GM18519 (cell line): ENCODE data around the gene ZNF620.
A peak's percentile ranks its signal among the peaks of the same experiment; 100 is the strongest.
"Not testable (repeated sequence)": the region's sequence is repeated elsewhere in the genome, so short reads cannot be mapped to it uniquely, and the experiment has no call there.

Experiments used
- ATAC-seq: cut with Tn5 transposase; IDR thresholded peaks from one replicate; pipeline ENCODE4 v1.9.1; 2021; ENCODE audit warnings: mild to moderate bottlenecking, moderate library complexity; ENCODE audit not compliant: unreplicated experiment, low FRiP score

Gene ZNF620

GRCh38 chr3:40505599-40506462 is at the start of gene ZNF620:
Gene ZNF620 (plus strand): TSS chr3:40506039. CDS start chr3:40506353, 314 bp downstream.
- peak; percentile 63 for ATAC-seq

- ATAC-seq: no peak
These were observed 49.4 kb upstream of the ZNF620 start for GRCh38 chr3:40456279-40456939.

GRCh38 chr3:40456940-40457823 is 48.7 kb upstream of the ZNF620 start, which contains the start of gene RPL14:
Gene RPL14 (plus strand): TSS chr3:40457339. CDS start chr3:40457472, 133 bp downstream.
- ATAC-seq: peak; percentile 50

GRCh38 chr3:40458473-40458872 is 47.4 kb upstream of the ZNF620 start:
- no peak for ATAC-seq

- ATAC-seq: not testable (repeated sequence)
These were observed 45.4 kb upstream of the ZNF620 start for GRCh38 chr3:40460481-40460880.

GRCh38 chr3:40461161-40461560 is 44.7 kb upstream of the ZNF620 start:
- no peak for ATAC-seq

GRCh38 chr3:40462838-40463237 is 43.0 kb upstream of the ZNF620 start:
- ATAC-seq: not testable (repeated sequence)

GRCh38 chr3:40463579-40463978 is 42.3 kb upstream of the ZNF620 start:
- ATAC-seq: no peak

- ATAC-seq: no peak
These were observed 41.3 kb upstream of the ZNF620 start for GRCh38 chr3:40464339-40465110.

GRCh38 chr3:40465111-40465407 is 40.8 kb upstream of the ZNF620 start:
- no peak for ATAC-seq

- no peak for ATAC-seq
These were observed 40.4 kb upstream of the ZNF620 start for GRCh38 chr3:40465456-40465855.

- ATAC-seq: no peak
These were observed 37.8 kb upstream of the ZNF620 start for GRCh38 chr3:40468018-40468417.

GRCh38 chr3:40470701-40471100 is 35.1 kb upstream of the ZNF620 start:
- ATAC-seq: no peak

GRCh38 chr3:40476478-40477470 is 29.1 kb upstream of the ZNF620 start, which contains the start of gene ZNF619:
Gene ZNF619 (plus strand): TSS chr3:40477122. CDS start chr3:40477980, 858 bp downstream.
- ATAC-seq: peak; percentile 64

GRCh38 chr3:40477666-40478065 is 28.2 kb upstream of the ZNF620 start:
- no peak for ATAC-seq

- no peak for ATAC-seq
These were observed 18.7 kb upstream of the ZNF620 start for GRCh38 chr3:40487172-40487571.

GRCh38 chr3:40490916-40491315 is 14.9 kb upstream of the ZNF620 start:
- no peak for ATAC-seq

GRCh38 chr3:40494698-40495097 is 11.1 kb upstream of the ZNF620 start:
- ATAC-seq: no peak

- no peak for ATAC-seq
These were observed 8.6 kb upstream of the ZNF620 start for GRCh38 chr3:40497288-40497687.
